ENCODE measurements around the gene NACC2. TPM values are rescaled to one million over a fixed set of nuclear protein-coding genes. Genes with fewer than 3 reads are reported as not detected.

NACC2 gene
- total RNA-seq, 4 donors from 2014 or later: 18.4 to 33.6 (median 22.4) TPM

DNA sequence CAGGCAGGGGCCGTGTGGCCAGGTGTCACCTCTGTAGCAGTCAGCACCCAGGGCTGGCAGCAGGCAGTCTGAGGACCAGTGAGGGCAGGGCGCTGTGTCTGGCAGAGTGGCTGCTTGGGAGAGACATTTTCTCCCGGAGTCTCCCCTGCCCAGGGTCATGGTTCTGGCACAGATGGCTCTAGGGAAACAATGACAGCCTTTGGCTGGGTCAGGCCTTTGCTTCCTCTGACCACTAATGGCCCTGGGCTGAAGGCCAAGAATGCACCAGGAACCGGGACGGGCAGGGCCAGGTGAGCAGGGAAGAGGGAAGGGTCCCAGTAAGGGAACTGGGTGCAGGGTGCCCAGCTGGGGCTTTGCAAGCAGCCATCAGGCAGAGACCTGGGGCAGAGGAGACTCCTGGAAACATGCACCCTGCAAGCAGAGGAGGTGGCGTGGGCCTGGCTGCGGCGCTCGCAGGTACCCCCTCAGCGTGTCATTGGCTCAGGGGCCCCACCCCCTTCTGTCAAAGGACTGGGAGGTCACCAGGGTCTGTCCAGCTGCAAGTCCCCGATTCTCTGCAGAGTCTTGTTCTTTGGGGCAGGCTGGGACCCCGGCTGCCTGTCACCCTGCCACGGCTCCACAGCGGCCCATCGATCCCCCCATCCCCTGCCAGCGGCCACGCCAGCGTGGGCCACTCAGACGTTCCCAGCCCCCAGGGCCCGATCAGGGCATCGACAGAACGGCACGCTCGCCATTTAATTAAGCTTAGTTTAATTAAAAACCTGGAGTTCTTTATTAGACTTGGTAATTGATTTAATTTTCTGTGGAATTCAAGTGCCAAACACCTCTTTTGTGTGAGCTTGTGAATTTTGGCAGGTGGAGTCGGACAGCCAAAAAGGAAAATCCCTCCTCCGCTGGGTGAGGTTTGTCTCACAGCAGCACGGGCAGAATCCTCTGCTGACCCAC, 42.5 kb upstream of the NACC2 start:
- H3K9me3 ChIP-seq: no peaks in the 10 kb centered on the region
- peaks cover 5 to 20% of the 10 kb centered on the region in 2 donors for H3K4me1 ChIP-seq
- H3K4me3 ChIP-seq (replicated peaks in 1 of 3): no peak overlapping the region
- WGBS, 2 donors: 77% methylated on average over 22 of the region's 27 CpGs
- no peaks in the 10 kb centered on the region for H3K36me3 ChIP-seq
- no peak overlapping the region for H3K27ac ChIP-seq
- DNase-seq: peak; percentile 37 to 48
- TF ChIP-seq, protein P1, sequence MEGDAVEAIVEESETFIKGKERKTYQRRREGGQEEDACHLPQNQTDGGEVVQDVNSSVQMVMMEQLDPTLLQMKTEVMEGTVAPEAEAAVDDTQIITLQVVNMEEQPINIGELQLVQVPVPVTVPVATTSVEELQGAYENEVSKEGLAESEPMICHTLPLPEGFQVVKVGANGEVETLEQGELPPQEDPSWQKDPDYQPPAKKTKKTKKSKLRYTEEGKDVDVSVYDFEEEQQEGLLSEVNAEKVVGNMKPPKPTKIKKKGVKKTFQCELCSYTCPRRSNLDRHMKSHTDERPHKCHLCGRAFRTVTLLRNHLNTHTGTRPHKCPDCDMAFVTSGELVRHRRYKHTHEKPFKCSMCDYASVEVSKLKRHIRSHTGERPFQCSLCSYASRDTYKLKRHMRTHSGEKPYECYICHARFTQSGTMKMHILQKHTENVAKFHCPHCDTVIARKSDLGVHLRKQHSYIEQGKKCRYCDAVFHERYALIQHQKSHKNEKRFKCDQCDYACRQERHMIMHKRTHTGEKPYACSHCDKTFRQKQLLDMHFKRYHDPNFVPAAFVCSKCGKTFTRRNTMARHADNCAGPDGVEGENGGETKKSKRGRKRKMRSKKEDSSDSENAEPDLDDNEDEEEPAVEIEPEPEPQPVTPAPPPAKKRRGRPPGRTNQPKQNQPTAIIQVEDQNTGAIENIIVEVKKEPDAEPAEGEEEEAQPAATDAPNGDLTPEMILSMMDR (IDR thresholded peaks at IDR 0.05): no peak
- no peak for TF ChIP-seq POLR2A (IDR thresholded peaks at IDR 0.05)
- no peaks in the 10 kb centered on the region for H3K27me3 ChIP-seq
- intact Hi-C loops (cut with DNase I): no loop called here

DNA sequence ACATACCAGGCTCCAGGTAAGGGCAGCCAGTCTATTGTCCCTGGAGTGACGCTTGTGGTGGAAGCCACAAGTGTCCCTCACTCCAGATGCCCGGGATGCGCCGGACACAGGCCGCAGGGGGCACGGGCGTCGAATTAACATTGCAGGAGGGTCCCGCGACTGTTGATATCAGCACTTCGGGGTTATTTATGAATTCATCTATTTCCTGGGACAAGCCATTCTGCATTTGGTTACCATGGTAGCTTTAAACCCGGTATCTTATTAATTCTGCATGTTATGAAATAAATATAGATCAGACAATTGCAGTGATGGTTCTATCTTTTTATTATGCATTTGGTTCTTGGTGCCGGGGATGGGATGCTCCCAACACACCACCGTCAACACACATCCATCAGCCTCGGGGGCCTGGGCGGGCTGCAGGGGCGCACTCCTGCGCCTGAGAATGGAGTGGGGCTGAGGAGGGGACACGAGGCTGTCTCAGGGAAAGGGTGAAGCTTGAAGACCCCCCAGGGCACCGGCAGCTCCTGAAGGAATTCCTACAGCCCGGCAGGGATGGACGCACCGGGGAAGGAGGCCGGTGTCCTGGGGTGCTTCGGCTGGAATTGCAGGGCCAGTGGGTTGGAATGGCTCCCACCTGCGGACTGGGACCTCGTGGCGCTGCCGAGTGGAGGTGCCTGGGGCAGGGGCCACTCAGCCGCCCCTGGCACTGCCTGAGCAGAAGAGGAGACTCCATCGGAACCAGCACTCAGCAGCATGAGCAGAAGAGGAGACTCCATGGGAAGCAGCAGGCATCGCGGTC, 41.2 kb upstream of the NACC2 start:
- WGBS, 2 donors: 86 to 87% methylated on average over 27 of the region's 33 CpGs
- Histone ChIP-seq H3K4me3 (replicated peaks in 1 of 3) (no peak overlapping the region), H3K4me1 (peaks cover 5 to 30% of the 10 kb centered on the region in 2 donors), H3K27me3 (no peaks in the 10 kb centered on the region), H3K27ac (no peak overlapping the region), H3K9me3 (no peaks in the 10 kb centered on the region), H3K36me3 (no peaks in the 10 kb centered on the region)
- intact Hi-C loops (cut with DNase I): no loop called here
- DNase-seq: no peak
- TF ChIP-seq, protein P1 (IDR thresholded peaks at IDR 0.05): no peak
- no peak for TF ChIP-seq POLR2A (IDR thresholded peaks at IDR 0.05)

DNA sequence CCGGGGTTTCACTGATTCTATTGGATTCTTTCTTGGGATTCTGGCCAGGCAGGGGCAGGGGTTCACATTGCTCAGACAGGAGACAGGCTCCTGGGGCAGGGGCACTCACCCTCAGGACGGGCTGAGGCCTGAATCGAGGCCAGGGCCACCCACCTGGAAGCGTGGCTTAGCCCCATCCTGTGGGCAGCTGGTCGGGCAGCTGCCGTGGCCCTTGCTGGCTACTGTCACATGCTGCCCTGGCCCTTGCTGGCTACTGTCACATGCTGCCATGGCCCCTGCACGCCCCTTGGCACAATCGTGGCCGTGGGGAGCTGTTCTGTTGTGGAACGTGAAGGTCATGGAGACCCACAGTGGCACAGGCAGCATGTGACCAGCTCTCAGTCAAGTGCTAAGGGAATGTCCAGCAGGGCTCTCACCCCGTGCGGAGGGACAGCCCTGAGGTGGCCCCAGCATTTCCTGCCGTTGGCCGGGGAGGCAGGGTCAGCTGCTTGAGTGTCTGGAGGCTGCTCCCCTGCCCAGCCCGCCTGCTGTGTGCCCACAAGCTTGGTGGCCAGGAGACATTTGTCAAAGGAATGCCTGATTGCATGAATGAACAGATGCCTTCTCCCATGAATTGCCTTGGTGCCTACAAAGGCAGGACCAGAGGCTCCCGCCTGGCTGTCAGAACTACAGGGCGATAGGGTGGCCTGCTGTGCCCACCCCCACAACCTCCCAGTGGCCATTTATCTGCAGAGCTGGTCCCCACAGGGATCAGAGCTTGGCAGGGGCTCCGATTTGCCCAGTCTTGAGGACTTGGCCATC, 40.4 kb upstream of the NACC2 start:
- Histone ChIP-seq H3K9me3 (no peaks in the 10 kb centered on the region), H3K4me3 (replicated peaks in 1 of 3) (no peak overlapping the region), H3K4me1 (peaks cover 10 to 36% of the 10 kb centered on the region in 2 donors), H3K36me3 (no peaks in the 10 kb centered on the region), H3K27me3 (no peaks in the 10 kb centered on the region), H3K27ac (no peak overlapping the region)
- intact Hi-C loops (cut with DNase I): no loop called here
- 63 to 68% methylated on average over 5 to 13 of the region's 18 CpGs for WGBS, 2 donors
- no peak for DNase-seq
- TF ChIP-seq POLR2A (IDR thresholded peaks at IDR 0.05): no peak
- TF ChIP-seq, protein P1 (IDR thresholded peaks at IDR 0.05): no peak

DNA sequence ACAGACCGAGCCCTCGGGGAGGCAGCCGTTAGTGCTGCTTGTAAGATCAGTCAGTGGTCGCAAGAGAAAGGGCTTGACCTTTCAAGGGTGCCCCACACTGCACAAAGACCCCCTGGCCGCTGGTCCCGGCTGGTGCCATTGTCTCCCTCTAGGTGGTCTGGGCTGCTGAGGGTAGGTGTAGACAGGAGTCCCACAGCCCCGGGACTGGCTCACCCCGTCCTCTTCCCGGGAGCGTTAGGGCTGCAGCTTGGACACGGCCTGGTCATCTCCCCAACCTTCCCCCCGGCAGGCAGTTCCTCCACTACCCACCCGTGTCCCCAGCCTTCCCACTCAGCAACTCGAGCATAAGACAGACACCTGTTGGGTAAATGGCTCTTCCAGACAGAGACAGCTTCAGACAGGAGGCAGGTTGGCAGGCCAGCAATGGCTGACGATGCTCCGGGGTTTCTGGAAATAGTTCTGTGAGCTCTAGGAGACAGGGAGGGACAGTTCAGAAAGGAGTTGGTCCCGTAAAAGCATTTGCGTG, 38.9 kb upstream of the NACC2 start:
- H3K4me3 ChIP-seq (replicated peaks in 1 of 3): no peak overlapping the region
- no peaks in the 10 kb centered on the region for H3K36me3 ChIP-seq
- H3K4me1 ChIP-seq: peaks cover 12 to 37% of the 10 kb centered on the region in 2 donors
- no peak for TF ChIP-seq POLR2A (IDR thresholded peaks at IDR 0.05)
- TF ChIP-seq, protein P1 (IDR thresholded peaks at IDR 0.05): no peak
- H3K9me3 ChIP-seq: no peaks in the 10 kb centered on the region
- 46 to 51% methylated on average over 11 to 12 of the region's 18 CpGs for WGBS, 2 donors
- intact Hi-C loops (cut with DNase I): no loop called here
- H3K27me3 ChIP-seq: no peaks in the 10 kb centered on the region
- DNase-seq: no peak
- no peak overlapping the region for H3K27ac ChIP-seq
